NOMO-1 treated with DMSO at 0.1 percent for 48 hours (cell line): ENCODE data around the gene VSIG8.

ENCODE experiments used
- DNase-seq: peaks from one replicate; lab custom pipeline; 2025; ENCODE audit not compliant: unreplicated experiment; lab: John Stamatoyannopoulos, UW

VSIG8 gene

DNA sequence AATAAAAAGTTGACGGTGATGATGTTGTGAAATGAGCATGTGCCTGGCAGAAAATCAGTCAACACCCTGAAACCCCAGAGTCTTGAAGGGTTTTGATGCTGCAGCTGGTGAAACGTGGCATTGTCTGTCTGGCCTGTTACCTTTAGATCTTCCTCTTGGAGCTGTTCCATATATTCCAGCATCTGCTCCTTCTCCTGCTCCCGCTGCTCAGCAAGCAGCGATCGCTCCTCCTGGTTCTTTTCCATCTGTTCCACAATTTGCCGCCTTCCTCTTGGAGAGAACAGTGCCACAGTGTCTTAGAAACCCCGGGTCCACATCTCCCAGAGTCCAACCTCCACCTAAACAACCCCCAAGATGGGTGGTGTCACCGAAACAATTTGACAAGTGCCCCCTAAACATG lies 21.8 kb upstream of the VSIG8 start:
- no peak for DNase-seq

- no peak for DNase-seq
These were observed 20.7 kb upstream of the VSIG8 start for GRCh38 chr1:159883134-159883533.

DNA sequence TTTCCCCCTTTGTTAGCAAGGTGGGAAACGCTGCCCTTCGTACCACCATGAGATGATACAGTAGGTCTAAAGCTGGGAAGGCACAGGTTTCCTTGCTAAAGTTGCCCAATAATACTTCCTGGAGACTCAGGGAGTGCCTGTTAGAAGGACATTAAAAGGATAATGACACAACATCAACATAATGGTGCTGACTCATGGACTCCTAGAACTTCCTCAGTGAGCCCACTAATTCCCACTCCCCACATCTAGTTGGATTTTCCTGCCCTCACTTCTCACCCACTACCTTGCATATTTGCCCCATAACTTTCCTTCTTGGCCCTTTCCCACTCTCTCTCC lies 20.0 kb upstream of the VSIG8 start:
- DNase-seq = peak; percentile 29

DNA sequence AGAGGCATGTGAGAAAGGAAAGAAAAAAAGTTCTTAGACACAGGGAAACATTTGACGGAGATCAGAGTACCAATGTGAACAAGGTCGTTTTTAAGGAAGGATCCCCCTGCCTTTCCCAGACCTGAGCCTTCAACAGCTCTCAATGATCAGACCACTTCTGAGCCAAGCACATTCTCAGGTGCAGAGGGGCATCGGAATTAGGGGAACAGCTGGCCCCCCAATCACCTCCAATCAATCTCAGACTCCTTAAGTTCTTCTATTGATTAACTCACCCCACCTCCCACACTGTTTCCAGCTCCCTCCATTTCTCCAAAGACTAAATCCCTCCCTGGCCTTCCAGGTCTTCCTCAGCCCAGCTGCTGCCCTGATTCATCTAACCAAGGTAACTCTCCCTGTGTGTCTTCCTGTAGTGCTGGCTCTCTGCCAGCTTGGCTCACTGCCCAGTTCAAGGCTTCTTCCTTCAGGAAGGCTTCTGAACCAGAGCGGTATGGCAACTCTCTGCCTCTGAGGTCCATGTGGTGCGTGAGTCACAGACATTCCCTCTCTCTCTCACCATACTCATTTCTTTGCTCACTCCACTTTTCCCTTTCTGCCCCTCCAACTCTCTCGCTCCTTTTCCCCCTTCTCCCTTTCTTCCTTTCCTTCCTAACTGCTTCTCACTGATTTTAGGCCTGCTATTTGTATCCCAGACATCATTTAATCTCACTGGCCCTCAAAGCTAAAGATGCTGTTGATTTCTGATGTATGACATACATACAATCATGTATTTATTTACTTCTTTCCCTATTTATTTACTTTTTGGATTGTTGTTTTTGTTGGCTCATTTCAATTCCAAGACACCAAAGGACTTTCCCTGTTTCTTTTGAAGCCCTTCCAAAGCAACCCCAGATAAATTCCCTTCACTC lies 19.4 kb upstream of the VSIG8 start:
- no peak for DNase-seq

GRCh38 chr1:159880430-159880829 lies 18.0 kb upstream of the VSIG8 start:
- peak; percentile 41 for DNase-seq

- peak; percentile 86 for DNase-seq
These were observed 17.5 kb upstream of the VSIG8 start for GRCh38 chr1:159879977-159880376.

GRCh38 chr1:159879136-159879535 lies 16.7 kb upstream of the VSIG8 start:
- no peak for DNase-seq

GRCh38 chr1:159877695-159878444 lies 15.4 kb upstream of the VSIG8 start:
- no peak for DNase-seq

GRCh38 chr1:159873530-159874143 lies 11.2 kb upstream of the VSIG8 start:
- DNase-seq = no peak

DNA sequence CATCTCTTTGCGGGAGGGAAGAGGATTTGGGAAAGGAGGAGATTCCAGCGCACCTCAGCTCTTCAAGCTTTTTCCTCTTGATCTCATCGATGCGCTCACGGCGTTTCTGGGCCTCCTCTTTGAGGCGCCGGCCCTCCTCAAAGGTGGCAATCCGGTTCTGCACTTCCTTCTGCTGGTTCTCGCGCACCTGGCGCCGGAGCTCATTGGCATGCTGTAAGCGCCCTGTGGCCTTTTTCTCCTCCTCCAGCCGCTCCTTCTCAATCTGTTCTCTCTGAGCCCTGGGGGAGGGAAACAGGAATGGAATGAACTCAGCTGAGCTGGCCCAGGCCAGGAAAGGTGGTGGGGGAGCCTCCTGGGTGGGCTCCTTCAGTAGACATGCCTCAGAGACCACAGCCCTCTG lies 10.4 kb upstream of the VSIG8 start:
- DNase-seq = no peak

DNA sequence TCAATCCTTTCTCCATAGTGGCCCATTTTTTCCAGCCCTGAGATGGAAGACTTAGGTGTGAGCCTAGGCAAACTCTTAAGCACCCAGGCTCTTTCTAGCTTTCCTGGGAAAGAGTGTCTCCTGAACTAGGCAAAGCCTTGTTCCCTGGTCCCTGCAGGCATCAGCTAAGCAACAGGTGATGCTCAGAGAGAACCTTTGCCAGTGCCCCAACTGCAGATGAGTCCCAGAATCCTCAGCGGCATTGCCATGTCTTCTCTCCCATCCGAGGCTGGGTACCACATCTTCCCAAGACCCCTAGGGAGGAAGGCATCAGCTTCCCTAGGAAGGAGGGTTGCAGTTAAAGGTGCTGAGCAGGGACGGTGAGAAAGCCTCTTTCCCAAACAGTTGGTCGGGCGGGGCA lies 8.2 kb upstream of the VSIG8 start:
- no peak for DNase-seq

GRCh38 chr1:159869607-159870006 lies 7.2 kb upstream of the VSIG8 start:
- no peak for DNase-seq

- DNase-seq = no peak
These were observed 6.7 kb upstream of the VSIG8 start for GRCh38 chr1:159869173-159869572.

GRCh38 chr1:159868766-159869165 lies 6.3 kb upstream of the VSIG8 start:
- DNase-seq = no peak

DNA sequence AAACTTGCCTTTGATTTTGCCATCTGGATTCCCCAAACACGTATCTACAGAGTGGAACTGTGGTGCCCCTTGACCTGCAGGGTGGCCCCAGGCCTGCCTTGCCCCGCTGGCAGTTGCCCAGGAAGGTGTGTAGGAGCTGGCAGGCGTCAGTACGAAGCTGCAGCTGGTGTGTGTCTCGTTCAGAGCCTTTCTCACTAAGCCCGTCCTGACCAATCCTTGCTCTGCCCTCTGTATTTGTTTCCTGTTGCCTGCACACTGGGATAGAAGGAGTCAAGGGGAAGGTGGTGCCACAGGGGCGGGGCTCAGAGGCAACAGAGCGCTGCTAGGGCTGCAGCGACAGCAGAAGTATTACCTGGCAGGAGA lies 5.2 kb upstream of the VSIG8 start:
- no peak for DNase-seq

GRCh38 chr1:159866905-159867663 lies 4.6 kb upstream of the VSIG8 start:
- no peak for DNase-seq

GRCh38 chr1:159866066-159866465 lies 3.6 kb upstream of the VSIG8 start:
- no peak for DNase-seq

DNA sequence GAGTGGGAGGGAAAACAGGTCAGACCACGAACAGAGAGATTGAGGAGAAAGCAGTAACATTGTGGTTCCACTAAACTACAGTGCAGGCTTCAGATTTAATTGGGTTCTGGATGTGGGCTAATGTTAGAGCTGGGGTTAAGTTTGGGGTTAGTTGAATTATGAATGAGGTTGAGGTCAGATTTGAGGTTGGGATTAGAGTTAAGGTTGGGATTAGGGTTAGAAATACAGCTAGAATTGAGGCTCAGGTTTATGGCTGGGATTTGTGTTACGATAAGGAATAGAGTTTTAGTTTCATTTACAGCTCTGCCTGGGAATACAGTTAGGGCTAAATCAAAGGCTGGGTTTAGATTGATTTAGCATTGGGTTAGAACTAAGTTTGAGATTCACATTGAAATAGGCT lies 1.8 kb upstream of the VSIG8 start:
- DNase-seq = no peak

- no peak for DNase-seq
These were observed 426 bp downstream of the VSIG8 start for GRCh38 chr1:159862031-159862430.

GRCh38 chr1:159861218-159861617 lies 1.2 kb downstream of the VSIG8 start:
- no peak for DNase-seq

DNA sequence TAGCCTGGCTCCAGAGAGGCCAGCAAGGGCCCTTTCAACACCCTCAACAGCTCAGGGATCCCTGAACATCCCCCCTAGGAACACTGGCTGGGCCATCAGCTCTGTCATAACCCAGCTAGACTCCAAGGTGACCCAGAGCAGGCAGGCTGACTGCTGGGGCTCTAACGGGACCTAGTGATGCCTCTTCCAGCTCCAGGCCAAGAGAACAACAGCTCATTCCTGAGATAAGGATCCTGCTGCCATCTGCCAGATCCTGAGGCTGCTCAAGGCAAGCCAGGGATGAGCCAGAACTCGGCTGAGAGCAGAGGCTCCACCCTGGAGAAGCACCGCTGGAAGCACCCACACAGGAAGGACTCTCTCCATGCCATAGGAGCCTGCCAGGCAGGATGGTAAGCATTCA lies 2.0 kb downstream of the VSIG8 start:
- no peak for DNase-seq
